Neural cell (in vitro differentiated cells): Measurements from ENCODE around the gene SEMA4B. TPM values are rescaled to one million over a fixed set of nuclear protein-coding genes. Genes with fewer than 3 reads are reported as not detected.

Source experiments
- H2AFZ ChIP-seq: fragments of 200-600, 300-800 bp; sonication (generic), shearing (Covaris generic); 2 replicates; pipeline ENCODE4 v1.6.0; 2014; ENCODE audit warnings: low read depth, mild to moderate bottlenecking, antibody characterized with exemption, low read length, moderate library complexity
- H3F3A ChIP-seq: fragments of 200-600 bp; shearing (Covaris generic); 2 replicates; pipeline ENCODE4 v1.6.1; 2016; ENCODE audit warnings: mild to moderate bottlenecking, moderate library complexity, mixed read lengths, antibody characterized with exemption, low read length; ENCODE audit not compliant: insufficient read depth, poor library complexity, severe bottlenecking
- H3K27ac ChIP-seq: fragments of 200-600, 300-800 bp; sonication (generic), shearing (Covaris generic); 2 replicates; pipeline ENCODE4 v1.5.1; 2014; ENCODE audit warnings: mild to moderate bottlenecking, low read length, moderate library complexity
- H3K27me3 ChIP-seq: fragments of 300-800, 200-600 bp; sonication (generic), shearing (Covaris generic); 2 replicates; pipeline ENCODE4 v1.6.0; 2014; ENCODE audit warnings: mild to moderate bottlenecking, low read depth, low read length, moderate library complexity; ENCODE audit not compliant: insufficient read depth
- H3K36me3 ChIP-seq: fragments of 300-800, 200-600 bp; sonication (generic), shearing (Covaris generic); 2 replicates; pipeline ENCODE4 v1.5.1; 2014; ENCODE audit warnings: mild to moderate bottlenecking, antibody characterized with exemption, low read length, moderate library complexity; ENCODE audit not compliant: insufficient read depth
- H3K4me2 ChIP-seq: fragments of 300-800, 200-600 bp; sonication (generic), shearing (Covaris generic); 2 replicates; pipeline ENCODE4 v1.6.0; 2014; ENCODE audit warnings: mild to moderate bottlenecking, low read length
- H3K4me3 ChIP-seq: fragments of 300-800, 200-600 bp; sonication (generic), shearing (Covaris generic); 2 replicates; pipeline ENCODE4 v1.5.1; 2014; ENCODE audit warnings: mild to moderate bottlenecking, low read length, moderate library complexity
- H3K79me2 ChIP-seq: fragments of 200-600 bp; shearing (Covaris generic); replicated peaks from 2 replicates; pipeline ENCODE4 v1.6.0; 2014; ENCODE audit warnings: mild to moderate bottlenecking, low read length, moderate library complexity; ENCODE audit not compliant: insufficient read depth
- H3K9ac ChIP-seq: fragments of 300-800, 200-600 bp; sonication (generic), shearing (Covaris generic); 2 replicates; pipeline ENCODE4 v1.6.1; 2016; ENCODE audit warnings: mild to moderate bottlenecking, low read length, mixed read lengths
- H3K9me2 ChIP-seq: fragments of 200-600 bp; shearing (Covaris generic); 2 replicates; pipeline ENCODE4 v1.6.1; 2016; ENCODE audit warnings: mild to moderate bottlenecking, low read length, mixed read lengths; ENCODE audit not compliant: insufficient read depth
- H3K9me3 ChIP-seq: fragments of 200-600, 300-800 bp; sonication (generic), shearing (Covaris generic); 2 replicates; pipeline ENCODE4 v1.6.1; 2016; ENCODE audit warnings: mild to moderate bottlenecking, mixed run types, low read length, moderate library complexity, mixed read lengths
- H4K20me1 ChIP-seq: fragments of 200-600 bp; shearing (Covaris generic); 2 replicates; pipeline ENCODE4 v1.6.1; 2016; ENCODE audit warnings: mild to moderate bottlenecking, mixed run types; ENCODE audit not compliant: insufficient read depth
- EP300 ChIP-seq: fragments of 450-650 bp; conservative IDR thresholded peaks from 2 replicates; pipeline ENCODE4 v1.6.1; 2014; ENCODE audit warnings: antibody characterized with exemption, mild to moderate bottlenecking, moderate library complexity; ENCODE audit not compliant: poor library complexity, severe bottlenecking
- EZH2 ChIP-seq: fragments of 200-600, 300-800 bp; shearing (Covaris generic), sonication (generic); IDR thresholded peaks from 2 replicates; pipeline ENCODE4 v1.6.1; 2014; ENCODE audit warnings: antibody characterized with exemption, low read length, borderline replicate concordance, mild to moderate bottlenecking; ENCODE audit not compliant: insufficient read depth, poor library complexity, severe bottlenecking
- MXI1 ChIP-seq: fragments of 450-650 bp; conservative IDR thresholded peaks from 2 replicates; pipeline ENCODE4 v1.6.1; 2014; ENCODE audit warnings: antibody characterized with exemption, mild to moderate bottlenecking; ENCODE audit not compliant: poor library complexity, severe bottlenecking
- POLR2AphosphoS5 ChIP-seq: IDR thresholded peaks from 2 replicates; pipeline ENCODE4 v1.6.1; 2012
- RAD21 ChIP-seq: fragments of 450-650 bp; conservative IDR thresholded peaks from 2 replicates; pipeline ENCODE4 v1.6.1; 2014; ENCODE audit warnings: antibody characterized with exemption, mild to moderate bottlenecking, moderate library complexity
- SMC3 ChIP-seq: fragments of 450-650 bp; conservative IDR thresholded peaks from 2 replicates; pipeline ENCODE4 v1.6.1; 2014; ENCODE audit warnings: antibody characterized with exemption, mild to moderate bottlenecking, moderate library complexity; ENCODE audit not compliant: poor library complexity
- TAF1 ChIP-seq: IDR thresholded peaks from 2 replicates; pipeline ENCODE4 v1.6.1; 2012; ENCODE audit warnings: low read depth
- polyA plus RNA-seq: library from polyadenylated mRNA; depleted of rRNA; stranded (reverse); fragments of >200 nt; gene quantifications from 2 replicates; pipeline ENCODE4 v1.2.3, GENCODE V29; 2014
- TF ChIP-seq, protein P1 (sequence below): fragments of 450-650 bp; IDR thresholded peaks from 2 replicates; pipeline ENCODE4 v1.5.1; 2014; ENCODE audit warnings: antibody characterized with exemption, mild to moderate bottlenecking, moderate library complexity; ENCODE audit not compliant: poor library complexity, severe bottlenecking
- TF ChIP-seq, protein P2 (sequence below): IDR thresholded peaks from 2 replicates; pipeline ENCODE4 v1.6.1; 2012; ENCODE audit warnings: borderline replicate concordance

Gene SEMA4B
- polyA plus RNA-seq, 1 donor from 2014 or later = 11.0 TPM

DNA sequence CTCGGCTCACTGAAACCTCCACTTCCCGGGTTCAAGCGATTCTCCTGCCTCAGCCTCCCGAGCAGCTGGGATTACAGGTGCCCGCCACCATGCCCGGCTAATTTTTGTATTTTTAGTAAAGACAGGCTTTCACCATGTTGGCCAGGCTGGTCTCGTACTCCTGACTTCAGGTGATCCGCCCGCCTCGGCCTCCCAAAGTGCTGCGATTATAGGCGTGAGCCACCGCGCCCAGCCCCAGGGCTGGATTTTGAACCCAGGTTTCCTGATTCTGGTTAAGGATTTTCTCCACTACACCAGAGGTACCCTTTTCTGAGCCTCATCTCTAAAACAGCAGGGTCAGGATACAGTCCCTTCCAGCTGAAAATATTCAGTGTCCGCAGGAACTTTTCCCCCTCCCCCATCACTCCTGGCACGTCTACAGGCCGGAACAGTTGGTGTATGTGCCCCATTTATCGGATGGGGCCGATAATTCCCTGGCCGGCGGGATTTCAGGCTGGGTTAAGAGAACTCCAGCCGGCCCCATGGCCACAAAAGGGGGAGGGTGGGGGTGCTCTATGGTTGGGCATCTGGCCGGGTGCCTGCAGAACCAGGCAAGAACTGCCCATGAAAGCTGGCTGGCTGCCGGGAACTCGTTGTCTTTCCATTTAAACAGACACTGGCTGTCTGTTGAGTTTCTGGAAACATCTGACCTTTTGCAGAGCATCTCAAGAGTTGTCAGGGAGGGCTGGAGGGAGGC is 26.8 kb upstream of the SEMA4B start (continued):
- TF ChIP-seq TAF1 (no peak), EZH2 (no peak)

DNA sequence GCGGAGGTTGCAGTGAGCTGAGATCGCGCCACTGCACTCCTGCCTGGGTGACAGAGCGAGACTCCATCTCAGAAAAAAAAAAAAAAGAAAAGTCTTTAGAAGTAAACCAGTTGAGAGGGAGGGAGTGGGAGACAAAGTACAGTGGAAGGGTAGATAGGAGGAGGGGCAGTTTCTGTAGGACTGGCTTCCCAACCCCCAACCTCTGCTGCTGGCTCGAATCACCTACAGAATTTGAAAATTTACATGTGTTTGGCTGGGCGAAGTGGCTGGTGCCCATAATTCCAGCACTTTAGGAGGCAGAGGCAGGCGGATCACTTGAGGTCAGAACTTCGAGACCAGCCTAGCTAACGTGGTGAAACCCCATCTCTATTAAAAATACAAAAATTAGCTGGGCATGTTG is 24.1 kb upstream of the SEMA4B start:
- no peaks in the 10 kb centered on the region for H4K20me1 ChIP-seq
- no peak overlapping the region for H3K4me2 ChIP-seq
- no peaks in the 10 kb centered on the region for H3K79me2 ChIP-seq
- H2AFZ ChIP-seq = no peak overlapping the region
- H3K4me3 ChIP-seq = no peak overlapping the region
- TF ChIP-seq TAF1 (no peak), EP300 (no peak), POLR2AphosphoS5 (no peak), EZH2 (no peak), RAD21 (no peak), MXI1 (no peak), SMC3 (no peak)
- TF ChIP-seq, protein P1, sequence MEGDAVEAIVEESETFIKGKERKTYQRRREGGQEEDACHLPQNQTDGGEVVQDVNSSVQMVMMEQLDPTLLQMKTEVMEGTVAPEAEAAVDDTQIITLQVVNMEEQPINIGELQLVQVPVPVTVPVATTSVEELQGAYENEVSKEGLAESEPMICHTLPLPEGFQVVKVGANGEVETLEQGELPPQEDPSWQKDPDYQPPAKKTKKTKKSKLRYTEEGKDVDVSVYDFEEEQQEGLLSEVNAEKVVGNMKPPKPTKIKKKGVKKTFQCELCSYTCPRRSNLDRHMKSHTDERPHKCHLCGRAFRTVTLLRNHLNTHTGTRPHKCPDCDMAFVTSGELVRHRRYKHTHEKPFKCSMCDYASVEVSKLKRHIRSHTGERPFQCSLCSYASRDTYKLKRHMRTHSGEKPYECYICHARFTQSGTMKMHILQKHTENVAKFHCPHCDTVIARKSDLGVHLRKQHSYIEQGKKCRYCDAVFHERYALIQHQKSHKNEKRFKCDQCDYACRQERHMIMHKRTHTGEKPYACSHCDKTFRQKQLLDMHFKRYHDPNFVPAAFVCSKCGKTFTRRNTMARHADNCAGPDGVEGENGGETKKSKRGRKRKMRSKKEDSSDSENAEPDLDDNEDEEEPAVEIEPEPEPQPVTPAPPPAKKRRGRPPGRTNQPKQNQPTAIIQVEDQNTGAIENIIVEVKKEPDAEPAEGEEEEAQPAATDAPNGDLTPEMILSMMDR = no peak
- TF ChIP-seq, protein P2, sequence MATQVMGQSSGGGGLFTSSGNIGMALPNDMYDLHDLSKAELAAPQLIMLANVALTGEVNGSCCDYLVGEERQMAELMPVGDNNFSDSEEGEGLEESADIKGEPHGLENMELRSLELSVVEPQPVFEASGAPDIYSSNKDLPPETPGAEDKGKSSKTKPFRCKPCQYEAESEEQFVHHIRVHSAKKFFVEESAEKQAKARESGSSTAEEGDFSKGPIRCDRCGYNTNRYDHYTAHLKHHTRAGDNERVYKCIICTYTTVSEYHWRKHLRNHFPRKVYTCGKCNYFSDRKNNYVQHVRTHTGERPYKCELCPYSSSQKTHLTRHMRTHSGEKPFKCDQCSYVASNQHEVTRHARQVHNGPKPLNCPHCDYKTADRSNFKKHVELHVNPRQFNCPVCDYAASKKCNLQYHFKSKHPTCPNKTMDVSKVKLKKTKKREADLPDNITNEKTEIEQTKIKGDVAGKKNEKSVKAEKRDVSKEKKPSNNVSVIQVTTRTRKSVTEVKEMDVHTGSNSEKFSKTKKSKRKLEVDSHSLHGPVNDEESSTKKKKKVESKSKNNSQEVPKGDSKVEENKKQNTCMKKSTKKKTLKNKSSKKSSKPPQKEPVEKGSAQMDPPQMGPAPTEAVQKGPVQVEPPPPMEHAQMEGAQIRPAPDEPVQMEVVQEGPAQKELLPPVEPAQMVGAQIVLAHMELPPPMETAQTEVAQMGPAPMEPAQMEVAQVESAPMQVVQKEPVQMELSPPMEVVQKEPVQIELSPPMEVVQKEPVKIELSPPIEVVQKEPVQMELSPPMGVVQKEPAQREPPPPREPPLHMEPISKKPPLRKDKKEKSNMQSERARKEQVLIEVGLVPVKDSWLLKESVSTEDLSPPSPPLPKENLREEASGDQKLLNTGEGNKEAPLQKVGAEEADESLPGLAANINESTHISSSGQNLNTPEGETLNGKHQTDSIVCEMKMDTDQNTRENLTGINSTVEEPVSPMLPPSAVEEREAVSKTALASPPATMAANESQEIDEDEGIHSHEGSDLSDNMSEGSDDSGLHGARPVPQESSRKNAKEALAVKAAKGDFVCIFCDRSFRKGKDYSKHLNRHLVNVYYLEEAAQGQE = no peak
- no peak overlapping the region for H3K9ac ChIP-seq
- no peaks in the 10 kb centered on the region for H3K9me3 ChIP-seq
- no peaks in the 10 kb centered on the region for H3K27me3 ChIP-seq
- no peaks in the 10 kb centered on the region for H3K9me2 ChIP-seq
- no peaks in the 10 kb centered on the region for H3K36me3 ChIP-seq
- H3K27ac ChIP-seq = no peak overlapping the region
- H3F3A ChIP-seq = no peaks in the 10 kb centered on the region
